HG03159 (cell line): ENCODE data around the gene ZNF33B.
"Not testable (repeated sequence)": the region's sequence is repeated elsewhere in the genome, so short reads cannot be mapped to it uniquely, and the experiment has no call there.

ENCODE experiments used
- ATAC-seq: cut with Tn5 transposase; IDR thresholded peaks from one replicate; pipeline ENCODE4 v1.9.1; 2021; ENCODE audit warnings: mild to moderate bottlenecking, moderate library complexity; ENCODE audit not compliant: unreplicated experiment

The ZNF33B gene

DNA sequence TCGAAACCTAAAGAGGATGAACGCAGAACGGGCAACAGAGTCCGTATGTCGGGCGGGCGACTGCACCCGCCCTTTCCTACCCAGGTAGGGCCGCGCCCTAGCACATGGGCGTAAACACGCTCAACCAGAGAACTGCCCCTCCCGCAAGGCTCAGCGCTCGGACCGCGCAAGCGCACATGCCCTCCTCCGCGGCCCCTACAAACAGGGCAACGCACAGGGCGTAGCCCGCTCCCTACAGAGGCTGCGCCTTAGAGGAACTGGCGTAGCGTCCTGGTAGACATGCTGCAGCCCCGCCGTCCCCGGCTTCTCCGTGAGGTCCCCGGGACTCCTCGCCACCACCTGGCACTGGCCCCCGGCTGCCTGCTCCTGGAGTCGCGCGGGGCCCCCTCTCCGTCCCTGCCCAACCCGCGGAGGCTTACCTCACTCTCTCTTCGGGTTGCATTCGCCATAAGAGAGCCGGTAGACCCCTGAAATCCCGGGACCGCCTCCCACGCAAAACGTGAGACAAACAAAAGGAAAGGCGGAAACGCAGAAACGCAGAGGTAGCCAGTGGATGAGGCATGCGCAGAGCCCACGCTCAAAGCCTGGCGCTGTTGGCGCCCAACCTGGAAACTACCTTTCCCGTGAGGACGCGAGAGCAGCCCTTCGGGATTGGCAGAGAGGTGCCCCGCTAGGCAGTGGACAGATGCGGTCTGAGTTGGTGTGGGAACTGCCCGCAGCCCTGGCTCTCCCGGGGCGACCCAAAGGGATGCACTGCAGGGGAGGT, at the start of gene ZNF33B:
ZNF33B (minus strand) TSS at position 516 of the 766 bp plus-strand sequence. CDS start 1,642 bp downstream, outside the sequence.
- ATAC-seq: peak; percentile 94

DNA sequence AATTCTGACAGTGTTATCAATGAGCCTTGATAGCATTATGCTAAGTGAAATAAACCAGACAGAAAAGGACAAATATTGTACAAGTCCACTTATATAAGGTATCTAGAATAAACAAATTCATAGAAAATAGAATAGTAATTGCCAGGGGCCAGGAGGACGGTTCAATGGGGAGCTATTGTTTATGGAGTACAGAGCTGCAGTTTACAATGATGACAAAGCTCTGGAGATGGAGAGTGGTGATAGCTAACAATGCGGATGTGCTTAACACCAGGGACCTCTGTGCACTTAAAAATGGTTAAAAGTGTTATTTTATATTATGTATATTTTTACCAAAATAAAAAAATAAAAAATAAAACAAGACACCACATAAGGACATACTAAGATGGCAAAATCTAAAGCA, 46.1 kb upstream of the ZNF33B start:
- no peak for ATAC-seq

DNA sequence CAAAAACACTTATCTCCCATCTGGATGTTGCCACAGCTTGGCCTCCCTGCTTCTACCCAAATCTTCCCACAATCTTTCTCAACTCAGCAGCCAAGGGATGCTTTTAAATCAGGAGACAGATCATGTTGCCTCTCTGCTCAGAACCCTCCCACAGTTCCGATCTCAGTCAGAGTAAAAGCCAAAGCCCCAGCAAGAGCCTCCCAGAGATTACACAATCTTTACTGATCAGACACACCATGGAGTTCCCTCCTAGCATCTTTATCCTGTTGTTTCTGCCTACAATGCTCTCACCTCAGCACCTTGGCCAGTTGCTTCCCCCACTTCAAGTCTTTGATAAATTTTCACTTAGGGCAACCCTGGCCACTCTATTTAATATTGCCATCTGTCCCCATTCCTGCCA, 41.9 kb upstream of the ZNF33B start:
- ATAC-seq: no peak

DNA sequence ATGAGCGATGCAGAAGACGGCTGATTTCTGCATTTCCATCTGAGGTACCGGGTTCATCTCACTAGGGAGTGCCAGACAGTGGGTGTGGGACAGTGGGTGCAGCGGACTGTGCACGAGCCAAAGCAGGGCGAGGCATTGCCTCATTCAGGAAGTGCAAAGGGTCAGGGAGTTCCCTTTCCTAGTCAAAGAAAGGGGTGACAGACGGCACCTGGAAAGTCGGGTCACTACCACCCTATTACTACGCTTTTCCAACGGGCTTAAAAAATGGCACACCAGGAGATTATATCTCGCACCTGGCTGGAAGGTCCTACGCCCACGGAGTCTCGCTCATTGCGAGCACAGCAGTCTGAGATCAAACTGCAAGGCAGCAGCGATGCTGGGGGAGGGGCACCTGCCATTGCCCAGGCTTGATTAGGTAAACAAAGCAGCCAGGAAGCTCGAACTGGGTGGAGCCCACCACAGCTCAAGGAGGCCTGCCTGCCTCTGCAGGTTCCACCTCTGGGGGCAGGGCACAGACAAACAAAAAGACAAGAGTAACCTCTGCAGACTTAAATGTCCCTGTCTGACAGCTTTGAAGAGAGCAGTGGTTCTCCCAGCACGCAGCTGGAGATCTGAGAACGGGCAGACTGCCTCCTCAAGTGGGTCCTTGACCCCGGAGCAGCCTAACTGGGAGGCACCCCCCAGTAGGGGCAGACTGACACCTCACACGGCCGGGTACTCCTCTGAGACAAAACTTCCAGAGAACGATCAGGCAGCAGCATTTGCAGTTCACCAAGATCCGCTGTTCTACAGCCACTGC, 27.0 kb upstream of the ZNF33B start:
- not testable (repeated sequence) for ATAC-seq

DNA sequence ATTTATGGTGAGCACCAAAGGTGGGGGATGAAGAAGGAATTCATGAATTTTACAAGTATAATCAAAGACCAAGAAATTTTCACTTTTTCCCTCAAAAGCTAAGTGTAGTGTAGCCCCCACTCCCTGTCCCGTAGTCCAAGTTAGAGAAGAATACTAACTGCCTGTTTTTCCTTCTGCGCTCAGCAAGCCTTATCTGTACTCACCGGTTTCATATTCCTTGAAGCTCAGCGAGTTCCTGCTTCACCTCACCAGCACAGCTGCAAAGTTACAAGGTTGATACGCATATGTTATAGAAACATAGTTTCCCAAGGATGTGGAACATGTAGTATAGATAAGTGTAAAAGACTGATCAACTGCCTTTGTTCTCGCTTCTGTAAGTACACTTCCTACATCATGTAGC, 16.0 kb upstream of the ZNF33B start:
- no peak for ATAC-seq

DNA sequence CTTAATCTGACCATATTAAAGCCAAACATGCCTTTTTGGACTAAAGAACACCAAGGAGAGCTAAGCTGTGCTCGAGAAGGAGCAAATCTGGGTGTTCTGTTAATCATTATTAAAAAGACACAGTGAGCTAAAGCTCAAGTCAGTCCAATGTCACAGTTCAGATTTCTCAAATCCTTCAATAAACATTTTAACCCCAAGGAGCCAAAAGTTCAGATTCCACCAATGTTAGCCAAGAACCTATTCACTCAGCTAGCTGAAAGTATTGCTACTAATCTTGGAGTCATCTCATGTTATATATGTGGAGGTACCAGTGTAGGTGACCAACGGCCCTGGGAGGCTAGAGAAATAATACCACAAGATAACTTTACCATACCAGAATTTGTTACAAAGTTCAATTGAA, 14.5 kb upstream of the ZNF33B start:
- ATAC-seq: no peak

DNA sequence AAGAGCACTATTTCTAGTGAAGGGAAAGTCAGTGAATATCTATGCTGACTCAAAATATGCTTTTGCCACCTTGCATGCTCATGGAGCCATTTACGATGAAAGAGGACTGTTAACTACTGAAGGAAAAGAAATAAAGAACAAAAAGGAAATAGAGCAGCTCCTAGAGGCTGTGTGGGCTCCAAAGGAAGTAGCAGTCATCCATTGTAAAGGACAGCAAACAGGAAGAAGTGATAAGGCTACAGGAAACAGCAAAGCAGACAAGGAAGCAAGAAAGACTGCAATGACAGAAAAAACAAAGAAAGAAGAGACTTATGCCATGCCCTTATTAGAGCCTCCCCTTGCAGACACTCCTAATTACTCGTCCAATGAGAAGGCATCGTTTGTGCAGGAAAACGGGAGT, 12.0 kb upstream of the ZNF33B start:
- no peak for ATAC-seq

DNA sequence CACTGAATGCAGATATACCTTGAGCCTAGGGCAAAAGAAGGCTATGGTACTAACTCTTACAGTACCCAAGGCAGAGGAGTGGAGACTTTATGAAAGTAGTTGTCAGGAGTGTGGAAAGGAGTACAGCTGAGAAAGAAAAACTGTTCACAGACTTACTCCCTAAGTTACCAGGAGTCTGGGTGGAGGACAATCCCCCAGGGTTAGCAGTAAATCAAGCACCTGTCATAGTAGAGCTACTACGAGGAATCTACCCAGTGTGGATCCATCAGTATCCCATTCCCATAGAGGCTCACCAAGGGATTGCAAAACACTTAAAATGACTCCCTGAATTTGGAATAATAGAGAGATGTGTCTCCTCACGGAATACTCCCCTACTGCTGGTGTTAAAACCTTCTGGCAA, 10.1 kb upstream of the ZNF33B start:
- ATAC-seq: no peak

DNA sequence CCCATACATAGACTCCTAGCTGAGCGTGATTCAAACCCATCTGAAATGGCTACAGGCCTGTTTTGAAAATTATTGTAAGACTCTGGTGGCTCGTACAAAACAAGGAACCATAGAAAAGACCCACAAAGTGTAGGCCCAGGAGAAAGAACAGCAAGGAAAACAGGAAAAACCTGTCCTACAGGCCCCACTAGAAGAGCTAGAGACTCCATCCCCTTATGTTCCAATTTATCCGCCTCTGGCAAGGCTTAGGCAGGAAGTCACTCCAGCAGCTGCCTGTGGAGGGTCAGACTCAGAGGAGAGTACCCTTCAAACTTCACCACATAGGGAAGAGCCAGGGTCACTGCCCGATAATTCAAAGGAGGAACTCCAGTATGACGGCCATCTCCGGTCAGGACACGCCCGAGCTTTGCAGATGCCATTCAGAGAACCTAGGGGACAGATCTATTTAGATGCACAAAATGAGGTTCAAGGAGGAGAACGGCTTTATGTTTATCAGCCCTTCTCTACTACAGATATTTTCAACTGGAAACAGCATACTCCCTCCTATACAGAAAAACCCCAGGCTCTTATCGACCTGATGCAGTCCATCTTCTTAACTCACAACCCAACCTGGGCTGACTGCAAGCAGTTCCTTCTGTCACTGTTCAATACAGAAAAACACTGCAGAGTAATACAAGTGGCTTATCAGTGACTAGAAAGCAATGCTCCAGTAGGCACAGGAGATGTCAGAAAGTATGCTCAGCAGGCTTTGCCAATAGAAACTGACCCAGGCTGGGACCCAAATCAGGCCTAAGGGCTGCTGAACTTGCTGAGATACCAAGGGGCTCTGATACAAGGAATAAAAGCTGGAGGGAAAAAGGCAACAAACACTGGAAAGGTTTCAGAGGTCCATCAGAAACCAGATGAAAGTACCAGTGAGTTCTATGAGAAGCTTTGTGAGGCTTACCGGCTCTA, 8.6 kb upstream of the ZNF33B start:
- no peak for ATAC-seq

DNA sequence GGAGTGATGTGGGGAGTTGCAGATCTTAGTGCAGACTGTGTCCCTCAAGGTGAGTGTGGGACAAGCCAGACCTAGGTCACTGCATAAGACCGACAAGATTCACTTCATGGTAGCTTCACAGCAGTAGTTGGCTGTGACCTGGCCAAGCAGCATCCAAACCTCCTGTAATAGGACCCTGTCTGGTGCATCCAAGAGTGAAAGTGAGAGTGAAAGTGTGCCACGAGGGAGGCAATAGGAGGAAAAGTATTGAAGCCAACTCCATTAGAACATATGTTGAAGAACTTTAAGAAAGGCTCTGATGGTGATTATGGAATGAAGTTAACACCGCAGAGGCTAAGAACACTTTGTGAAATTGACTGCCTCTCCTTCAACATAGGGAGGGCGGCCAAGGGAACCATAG, 7.8 kb upstream of the ZNF33B start:
- no peak for ATAC-seq

DNA sequence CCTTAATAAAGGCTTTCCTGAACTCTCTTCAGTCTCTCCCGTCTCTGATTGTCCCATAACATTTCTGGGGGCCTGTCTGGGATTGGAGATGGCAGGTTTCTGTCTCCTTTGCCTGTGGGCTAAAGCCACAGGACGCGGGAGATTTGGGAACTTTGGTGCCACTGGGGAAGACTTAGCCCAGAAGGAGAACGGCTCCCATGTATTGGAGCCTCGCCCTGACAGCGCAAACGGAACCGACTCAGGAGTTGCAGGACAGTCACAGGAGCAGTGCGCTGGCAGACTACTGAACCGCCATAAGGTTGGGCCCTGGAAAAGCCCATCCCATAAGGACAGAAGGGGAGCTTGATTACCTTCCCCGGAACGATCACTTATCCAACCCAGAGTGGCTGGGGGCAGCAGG, 7.1 kb upstream of the ZNF33B start:
- ATAC-seq: no peak

DNA sequence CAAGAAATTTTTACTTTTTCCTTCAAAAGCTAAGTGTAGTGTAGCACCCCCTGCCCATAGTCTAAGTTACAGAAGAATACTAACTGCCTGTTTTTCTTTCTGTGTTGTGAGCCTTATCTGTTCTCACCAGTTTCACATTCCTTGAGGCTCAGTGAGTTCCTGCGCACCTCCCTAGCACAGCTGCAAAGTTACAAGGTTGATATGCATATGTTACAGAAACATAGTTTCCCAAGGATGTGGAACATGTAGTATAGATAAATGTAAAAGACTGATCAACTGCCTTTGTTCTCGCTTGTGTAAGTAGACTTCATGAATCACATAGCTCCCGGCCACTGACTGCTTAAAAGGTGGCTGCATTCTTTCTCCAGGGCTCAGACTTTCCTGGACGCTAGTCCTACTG, 6.7 kb upstream of the ZNF33B start:
- ATAC-seq: no peak

DNA sequence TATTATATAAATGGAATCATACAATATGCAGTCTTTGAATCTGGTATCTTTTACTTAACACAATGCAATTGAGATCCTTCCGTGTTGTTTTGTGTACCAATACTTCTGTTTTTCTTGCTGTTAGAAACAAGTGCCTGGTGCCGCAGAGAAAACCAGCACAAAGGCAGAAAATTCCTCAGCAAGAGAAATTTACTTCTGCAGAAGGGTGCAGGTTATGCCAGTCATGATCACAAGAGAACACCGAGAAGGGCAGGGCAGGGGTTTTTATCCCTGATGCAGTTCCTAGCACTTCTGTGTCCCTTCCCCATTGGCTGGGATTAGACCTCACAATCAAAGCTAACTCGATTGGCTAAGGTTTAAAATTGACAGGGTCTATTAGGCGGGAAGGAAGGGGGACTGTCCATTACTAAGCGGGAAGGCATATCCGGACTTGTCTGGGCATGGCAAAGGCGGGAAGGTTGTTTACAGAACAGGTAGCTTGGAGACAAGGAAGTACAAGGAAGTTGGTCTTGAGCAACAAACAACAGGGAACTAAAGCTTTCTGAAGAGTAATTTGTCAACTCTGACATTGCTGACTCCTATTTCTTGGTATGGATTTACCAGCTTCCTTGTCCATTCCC, 2.4 kb upstream of the ZNF33B start:
- ATAC-seq: no peak

DNA sequence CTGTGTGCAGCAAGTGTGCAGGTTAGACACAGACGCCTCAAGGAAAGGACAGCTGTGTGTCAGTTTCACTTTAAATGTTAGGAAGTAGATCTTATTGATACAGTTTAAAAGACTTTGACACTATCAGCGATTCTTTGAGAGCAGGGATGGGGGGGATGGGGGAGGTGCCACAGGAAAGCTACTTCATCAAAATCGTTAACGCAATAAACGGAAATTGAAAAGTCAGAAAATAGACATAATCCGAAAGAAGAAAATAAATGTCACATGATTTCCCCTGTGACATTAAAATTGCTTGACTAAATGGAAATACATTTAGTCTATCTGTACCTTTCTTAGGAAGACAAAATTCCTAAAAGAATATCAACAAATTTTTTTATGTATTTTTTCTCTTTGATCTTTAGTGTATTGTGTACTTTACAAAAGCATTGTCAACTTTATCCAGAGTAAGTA, 476 bp upstream of the ZNF33B start:
- ATAC-seq: no peak

DNA sequence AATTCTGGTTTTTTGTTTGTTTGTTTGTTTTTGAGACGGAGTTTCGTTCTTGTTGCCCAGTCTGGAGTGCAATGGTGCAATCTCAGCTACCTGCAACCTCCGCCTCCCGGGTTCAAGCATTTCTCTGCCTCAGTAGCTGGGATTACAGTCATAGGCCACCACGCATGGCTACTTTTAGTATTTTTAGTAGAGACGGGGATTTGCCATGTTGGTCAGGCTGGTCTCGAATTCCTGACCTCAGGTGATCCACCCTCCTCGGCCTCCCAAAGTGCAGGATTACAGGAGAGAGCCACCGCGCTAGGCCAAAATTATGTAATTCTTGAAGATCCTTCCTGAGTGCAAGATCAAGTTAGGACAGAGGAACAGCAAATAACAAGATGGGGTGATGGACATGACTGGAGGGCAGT, 719 bp downstream of the ZNF33B start:
- ATAC-seq: no peak

DNA sequence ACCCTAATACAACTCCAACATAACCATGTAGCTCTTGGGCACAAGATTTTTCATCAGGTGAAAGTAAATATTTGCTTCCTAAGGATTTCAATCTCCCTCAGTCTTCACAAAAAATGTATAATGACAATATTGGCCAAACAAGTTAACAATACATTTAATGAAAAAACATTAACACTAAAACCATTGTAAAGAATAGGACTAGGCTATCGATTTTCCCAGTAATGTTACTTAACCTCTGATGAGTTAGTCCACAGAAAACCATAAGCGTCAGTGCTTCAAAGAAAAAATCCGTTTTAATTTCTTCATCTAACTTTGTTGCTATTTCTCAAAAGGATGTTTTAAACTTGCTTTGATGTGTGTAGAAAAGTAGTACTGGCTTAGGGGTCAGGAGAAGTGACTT, 1.2 kb downstream of the ZNF33B start:
- no peak for ATAC-seq

DNA sequence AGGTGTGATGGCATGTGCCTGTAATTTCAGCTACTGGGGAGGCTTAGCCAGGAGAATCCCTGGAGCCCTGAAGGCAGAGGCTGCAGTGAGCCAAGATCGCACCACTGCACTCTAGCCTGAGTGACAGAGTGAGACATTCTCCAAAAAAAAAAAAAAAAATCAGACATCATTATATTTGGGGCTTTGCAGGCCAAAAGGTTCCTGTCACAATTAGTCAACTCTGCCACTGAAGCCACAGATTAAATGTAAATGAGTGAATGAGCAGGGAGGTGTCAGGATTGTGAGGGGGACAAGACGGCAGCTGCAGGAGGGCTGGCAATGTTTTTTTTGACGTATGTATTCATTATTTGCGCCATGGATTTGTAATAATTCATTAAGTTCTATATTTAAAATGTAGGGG, 3.3 kb downstream of the ZNF33B start:
- no peak for ATAC-seq

DNA sequence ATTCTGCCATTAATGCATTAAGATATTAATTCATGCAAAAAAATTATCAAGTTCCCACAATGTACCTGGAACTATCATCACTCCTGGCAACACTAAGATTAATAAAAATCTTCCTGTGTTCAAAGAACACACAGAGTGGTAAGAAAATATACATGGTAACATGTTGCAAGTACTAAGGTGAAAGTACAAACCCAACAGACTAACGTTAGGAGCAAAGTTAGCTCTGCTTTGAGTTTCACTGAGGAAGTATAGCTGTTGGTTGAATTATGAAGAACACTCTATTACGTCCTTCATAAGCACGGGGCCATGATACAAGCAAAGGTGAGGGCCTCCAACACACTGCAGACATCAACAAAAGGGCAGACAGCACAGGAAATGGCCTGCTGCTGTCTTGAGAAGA, 5.8 kb downstream of the ZNF33B start:
- no peak for ATAC-seq

DNA sequence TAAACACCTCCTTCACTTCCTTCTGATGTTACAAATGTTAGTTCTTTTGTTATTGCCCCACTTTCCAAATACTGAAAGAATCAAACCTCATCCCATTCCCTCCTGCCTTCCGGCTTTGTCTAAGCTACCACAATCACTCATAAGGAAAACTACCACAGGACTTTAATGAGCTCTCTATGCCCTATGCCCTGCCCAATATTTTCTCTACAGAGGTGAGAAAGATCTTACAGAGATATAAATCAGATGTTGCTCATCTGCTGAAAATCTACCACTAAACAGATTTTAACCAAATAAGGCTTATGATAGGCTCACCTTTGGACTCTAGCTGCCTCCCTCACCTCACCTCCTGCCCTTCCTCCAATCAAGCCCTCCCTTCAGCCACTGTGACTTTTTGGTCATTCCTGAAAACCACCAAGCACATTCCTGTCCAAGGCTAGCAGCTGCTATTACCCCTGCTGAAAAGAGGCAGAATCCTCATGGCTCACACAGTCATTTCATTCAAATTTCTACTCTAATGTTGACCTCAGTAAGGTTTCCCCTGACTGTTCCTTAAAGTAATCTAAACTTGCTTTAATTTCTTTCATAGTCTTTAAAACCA, 7.7 kb downstream of the ZNF33B start:
- no peak for ATAC-seq

DNA sequence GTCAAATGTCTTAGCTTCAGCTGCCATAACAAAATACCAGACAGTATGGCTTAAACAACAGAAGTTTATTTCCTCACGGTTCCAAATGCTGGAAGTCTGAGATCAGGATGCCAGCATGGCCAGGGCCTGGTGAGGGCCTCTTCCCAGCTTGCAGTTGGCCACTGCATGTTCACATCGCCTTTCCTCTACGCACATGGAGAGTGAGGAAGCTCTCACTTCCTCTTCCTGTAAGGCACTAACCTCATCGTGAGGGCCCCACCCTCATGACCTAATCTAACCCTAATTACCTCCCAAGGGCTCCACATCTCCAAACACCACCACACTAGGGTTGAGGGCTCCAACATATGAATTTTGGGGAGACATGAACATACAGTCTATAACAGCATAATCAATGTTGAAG, 14.4 kb downstream of the ZNF33B start:
- ATAC-seq: no peak
